ELR (cell line): Measurements from ENCODE around the gene SBF1.
A peak's percentile ranks its signal among the peaks of the same experiment; 100 is the strongest.
"Not testable (repeated sequence)": the region's sequence is repeated elsewhere in the genome, so short reads cannot be mapped to it uniquely, and the experiment has no call there.

ENCODE experiments used
- DNase-seq: peaks from one replicate; pipeline ENCODE4 v3.0.0-alpha.2; 2015; ENCODE audit warnings: low read depth

The SBF1 gene

DNA sequence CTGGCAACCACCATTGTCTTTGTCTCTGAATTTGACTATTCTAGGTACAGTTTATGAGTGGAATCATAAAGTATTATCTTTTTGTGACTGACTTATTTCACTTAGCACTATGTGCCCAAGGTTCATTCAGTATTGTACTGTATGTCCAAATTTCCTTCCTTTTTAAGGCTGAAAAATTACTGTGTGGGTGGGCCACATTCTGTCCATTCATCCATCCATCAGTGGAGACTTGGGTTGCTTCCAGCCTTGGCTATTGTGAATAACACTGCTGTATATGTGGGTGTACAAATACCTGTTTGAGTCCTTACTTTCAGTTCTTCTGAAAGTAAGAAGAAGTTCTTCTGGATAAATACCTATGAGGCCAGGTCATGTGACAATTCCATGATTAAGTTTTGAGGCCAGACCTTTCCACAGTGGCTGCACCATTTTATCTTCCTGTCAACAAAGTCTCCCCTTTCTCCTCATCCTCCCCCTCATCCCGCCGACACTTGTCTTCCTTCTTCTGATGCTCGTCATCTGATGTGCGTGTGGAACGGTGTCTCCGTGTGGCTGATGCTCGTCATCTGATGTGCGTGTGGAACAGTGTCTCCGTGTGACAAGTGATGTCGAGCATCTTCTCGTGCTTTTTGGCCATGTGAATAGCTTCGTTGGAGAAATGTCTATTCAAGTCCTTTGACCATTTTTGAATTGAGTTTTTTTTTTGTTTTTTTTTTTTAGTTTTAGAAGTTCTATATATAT is 49.5 kb downstream of the SBF1 start:
- DNase-seq: no peak

DNA sequence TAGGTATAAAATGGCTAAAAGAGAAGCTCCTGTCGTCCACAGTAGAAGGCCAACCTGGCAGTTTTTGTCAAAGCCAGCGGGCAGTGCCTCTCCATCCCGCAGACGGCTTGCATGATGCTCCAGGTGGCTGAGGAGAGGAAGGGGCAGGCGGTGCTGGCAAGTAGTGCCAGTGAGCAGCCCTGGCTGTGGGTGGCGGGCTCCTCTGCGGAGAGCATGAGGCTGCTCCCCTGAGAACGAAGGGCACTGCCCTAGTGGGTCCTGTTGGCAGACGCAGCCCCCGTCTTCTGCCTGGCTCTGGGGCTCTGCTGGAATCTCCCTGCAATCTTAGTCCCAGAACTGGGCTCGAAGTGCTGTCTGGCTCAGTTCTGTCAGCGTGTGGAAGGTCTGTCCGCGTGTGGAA is 50.9 kb downstream of the SBF1 start:
- no peak for DNase-seq

DNA sequence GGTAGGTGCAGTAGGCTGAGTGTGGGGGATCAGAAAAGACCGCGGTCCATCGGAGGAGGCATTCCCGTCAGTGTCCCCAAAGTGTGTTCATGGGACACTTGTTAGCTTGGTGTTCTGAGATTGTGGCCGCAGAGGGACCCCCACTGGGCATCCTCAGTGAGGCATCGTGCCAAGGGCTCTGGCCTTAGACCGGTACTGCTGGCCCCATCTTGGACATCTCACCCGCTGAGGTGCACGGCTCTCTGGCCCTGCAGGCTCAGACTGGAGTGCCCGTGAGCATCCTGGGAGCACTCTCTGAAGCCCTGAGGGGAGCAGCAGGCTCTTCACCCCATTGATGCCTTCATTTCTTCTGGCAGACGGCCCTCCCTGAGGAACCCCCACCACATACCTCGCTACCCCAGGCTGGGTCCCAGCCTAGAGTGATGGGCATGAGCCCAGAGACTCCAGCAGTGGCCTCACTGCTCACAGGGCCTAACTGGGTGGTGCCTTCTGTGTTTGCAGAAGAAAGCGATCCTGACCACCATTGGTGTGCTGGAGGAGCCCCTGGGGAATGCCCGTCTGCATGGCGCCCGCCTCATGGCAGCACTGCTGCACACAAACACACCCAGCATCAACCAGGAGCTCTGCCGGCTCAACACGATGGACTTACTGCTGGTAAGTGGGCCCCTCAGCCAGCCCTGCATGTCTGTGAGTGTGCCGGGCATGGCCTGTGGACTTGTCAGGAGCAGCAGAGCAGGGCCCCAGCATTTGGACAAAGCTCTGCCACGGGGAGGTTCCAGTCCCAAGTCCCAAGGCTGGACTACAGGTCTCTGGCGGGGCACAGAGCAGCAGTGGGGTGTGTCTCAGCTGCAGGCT is 51.6 kb downstream of the SBF1 start:
- DNase-seq: no peak

DNA sequence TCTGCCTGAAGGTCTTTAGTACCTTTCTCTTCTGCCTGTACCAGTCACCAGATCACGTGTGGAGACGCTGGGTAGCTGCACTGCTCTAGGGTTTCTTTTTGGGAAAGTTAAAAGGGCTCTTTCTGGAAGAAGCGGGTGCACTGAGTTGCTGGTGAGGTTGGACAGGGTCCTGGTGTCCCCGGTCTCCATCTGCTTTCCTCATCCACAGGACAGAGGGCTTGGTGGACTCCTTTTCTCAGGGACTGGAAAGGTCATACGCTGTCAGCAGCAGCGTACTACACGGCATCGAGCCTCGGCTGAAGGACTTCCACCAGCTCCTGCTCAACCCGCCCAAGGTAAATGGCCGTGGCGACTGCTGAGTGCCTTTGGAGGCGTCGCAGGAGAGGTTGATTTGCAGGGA is 52.8 kb downstream of the SBF1 start:
- no peak for DNase-seq

DNA sequence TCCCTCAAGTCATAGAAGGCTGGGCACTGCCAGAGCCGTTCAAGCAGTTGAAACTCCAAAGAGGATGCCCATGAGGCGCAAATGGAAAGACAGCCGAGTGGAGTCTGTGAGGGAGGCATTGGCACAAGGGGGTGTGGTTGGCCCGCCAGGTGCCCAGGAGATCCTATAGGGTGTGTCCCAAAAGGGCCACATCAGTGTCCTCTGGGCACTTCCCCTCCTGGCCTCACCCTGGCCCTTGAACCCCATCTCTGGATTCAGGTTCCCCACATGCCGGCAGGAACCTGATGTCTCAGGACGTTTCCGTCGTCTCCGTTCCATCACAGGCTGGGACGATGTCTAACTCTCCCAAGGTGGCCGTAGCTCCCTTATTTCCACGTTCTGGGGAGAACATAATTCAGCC is 54.3 kb downstream of the SBF1 start:
- no peak for DNase-seq

DNA sequence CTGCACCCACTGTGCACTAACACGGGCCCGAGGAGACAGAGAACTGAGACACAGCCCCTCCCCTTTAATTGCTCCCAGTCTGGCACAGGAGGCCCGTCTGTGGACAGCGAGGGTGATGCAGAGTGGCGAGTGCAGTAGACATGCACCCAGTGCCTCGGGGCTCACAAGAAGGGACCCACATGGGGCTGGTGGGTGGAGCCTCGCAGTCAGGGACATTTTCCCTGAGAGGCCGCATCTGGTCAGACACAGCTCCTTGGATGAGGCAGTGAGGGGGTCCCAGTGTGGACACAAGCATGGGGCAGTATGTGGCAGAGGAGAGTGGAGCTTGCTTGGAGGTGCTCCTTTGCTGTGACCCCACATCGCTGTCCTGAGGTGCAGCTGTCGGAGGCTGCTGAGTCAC is 54.8 kb downstream of the SBF1 start:
- DNase-seq: no peak

DNA sequence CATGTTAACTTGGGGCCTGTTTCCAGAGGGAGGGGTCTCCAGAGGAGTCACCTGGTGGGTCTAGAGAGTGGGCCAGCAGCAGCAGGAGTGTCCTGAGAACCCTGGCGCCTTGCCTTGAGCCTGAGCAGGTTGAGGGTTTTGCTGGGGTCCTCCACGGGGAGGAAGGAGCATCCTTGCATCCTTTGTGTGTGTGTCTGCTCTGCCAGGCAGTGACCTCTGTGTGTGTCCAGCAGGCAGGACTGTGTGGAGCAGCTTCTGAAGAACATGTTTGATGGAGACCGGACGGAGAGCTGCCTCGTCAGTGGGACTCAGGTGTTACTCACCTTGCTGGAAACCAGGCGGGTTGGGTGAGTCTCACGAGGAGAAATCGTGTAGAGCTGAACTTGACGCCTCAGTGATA is 55.7 kb downstream of the SBF1 start:
- no peak for DNase-seq

DNA sequence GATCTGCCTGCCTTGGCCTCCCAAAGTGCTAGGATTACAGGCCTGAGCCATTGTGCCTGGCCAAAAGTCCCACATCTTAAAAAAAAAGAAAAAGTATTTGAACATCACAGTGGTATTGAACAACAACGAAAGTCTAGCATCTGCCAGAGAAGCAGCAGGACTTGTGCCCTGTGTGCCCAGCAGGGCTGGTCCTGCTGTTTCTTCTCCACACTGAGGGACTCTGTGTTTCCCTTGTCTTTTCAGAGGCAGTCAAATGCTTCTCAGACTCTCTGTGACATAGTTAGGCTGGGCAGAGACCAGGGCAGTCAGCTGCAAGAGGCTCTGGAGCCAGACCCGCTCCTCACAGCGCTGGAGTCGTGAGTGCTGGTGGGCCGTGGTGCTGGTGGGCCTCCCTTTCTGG is 56.2 kb downstream of the SBF1 start:
- DNase-seq: no peak

DNA sequence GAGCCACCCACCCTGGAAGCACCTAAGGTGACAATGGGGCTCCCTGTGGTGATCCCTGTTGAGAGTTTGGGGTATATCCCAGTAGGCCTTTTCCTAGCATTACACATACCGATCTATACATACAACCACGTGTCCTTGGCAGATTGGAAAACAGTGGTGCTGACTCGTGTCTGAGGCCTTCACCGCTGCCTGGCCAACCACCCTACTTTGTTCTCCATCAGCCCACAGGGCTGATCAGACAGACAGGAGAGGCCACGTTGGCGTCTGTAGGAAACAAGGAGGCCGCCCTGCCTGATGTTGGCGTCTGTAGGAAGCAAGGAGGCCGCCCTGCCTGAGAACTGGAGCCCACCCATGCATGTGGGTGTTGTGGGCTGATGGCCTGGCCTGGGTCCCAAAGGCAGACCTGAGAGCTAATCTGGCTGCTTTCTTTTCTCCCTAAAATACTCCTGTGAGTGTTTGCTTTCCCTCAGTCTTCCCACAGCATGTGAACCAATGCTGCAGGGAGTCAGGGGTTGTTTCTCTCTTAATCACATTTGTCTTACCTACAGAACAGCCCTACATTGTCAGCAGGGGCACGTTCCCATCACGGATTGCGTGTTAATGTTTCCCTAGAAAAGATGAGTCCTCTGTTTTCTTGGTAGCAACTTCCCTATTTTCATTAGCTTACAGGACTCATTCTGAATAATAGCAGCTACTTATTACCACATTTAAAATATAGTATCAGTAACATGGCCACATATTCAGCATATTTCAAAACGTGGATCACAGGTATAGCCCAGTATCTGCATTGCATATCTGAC is 57.2 kb downstream of the SBF1 start:
- peak; percentile 47 for DNase-seq

- no peak for DNase-seq
Observed at GRCh38 chr22:50416996-50417395, 57.8 kb downstream of the SBF1 start.

DNA sequence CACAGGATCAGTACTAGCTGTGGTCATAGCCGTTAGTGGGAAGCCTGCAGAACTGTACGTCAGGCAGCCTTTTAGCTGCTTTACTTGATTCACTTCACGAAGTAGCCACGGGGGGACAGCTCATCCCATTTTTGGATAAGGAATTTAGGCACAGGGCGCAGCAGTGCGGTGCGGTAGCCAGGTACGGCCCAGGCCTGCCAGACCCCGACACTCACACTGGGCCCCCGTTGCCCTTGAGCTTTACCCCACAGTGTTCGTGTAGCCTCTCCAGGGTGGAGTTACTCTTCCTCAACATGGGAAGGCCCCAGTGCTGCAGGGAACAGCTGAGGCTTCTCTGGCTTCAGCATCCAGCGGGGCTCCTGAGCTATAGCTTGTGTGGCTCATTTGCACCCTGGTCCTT is 59.4 kb downstream of the SBF1 start:
- no peak for DNase-seq

DNA sequence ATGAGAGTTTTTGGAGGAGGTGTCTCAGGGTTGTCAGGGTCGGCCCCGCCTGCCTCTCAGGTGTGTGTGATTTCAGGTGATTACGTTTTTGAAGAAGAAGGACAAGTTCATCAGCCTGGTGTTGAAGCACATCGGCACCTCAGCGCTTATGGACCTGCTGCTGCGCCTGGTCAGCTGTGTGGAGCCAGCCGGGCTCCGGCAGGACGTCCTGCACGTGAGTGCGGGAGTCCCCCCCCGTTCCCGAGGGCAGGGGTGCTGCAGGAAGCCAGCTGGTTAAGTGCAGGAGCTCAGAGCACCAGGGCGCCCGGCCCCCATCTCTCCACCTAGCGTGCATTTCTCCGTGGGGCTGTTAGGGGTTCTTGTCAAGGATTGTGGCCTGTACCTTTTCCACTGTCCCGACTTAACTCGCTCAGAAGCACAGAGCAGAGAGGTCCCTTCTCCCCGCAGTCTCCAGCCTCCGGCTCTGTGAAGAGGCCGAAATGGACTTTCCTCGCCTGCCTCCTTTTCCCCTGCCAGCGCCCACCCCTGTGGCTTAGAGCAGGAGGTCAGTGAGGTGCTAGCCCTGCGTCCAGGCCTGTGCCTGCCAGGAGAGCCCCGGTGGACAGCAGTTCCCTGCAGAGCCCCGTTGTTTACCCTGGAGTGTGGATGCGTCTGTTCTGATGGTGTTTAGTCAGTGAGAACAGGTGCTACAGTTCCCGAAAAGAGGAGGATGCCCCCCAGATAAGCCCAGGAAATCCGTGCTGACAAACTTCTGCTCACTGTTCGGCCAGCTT is 60.2 kb downstream of the SBF1 start:
- DNase-seq: no peak

GRCh38 chr22:50408954-50409353 is 65.9 kb downstream of the SBF1 start:
- not testable (repeated sequence) for DNase-seq

DNA sequence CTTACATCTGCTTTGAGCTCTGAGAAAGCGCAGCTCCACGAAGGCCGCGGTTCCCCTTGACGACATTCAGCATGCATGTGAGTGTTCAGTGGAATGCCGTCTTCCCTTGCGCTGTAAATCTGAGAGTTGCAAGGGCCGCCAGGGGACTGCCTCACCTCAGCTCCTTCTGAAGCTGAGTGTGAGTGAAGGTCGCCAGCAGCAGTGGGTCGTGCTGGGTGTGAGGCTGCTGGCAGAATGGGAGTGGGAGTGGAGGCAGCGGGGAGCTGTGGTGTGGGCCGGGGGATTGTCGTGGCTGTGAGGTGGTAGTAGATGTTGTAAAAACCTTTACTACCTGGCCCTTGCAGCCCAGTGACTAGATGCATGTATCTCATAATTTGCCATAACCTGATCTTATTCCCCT is 66.5 kb downstream of the SBF1 start:
- DNase-seq: no peak

- no peak for DNase-seq
Observed at GRCh38 chr22:50406416-50407170, 68.2 kb downstream of the SBF1 start.

DNA sequence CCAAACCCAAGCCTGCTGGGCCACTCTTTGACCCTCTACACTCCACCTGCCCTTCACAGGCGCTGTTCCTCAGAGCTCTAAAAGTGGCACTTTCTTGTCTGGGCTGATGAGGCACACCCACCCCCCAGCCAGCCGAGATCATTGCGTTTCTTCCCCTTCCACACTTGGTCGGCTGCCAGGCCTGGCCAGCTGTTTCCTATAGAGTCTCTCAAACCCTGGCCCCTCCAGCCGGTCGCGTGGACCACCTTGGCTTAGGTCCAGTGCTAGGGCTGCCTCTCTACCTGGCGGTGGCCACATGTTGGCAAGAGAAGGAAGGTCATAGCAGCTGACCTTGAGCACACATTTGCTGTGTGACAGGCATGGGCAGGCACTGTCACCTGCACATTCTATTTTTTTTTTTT is 71.1 kb downstream of the SBF1 start:
- no peak for DNase-seq

GRCh38 chr22:50401907-50402306 is 72.9 kb downstream of the SBF1 start:
- DNase-seq: no peak

DNA sequence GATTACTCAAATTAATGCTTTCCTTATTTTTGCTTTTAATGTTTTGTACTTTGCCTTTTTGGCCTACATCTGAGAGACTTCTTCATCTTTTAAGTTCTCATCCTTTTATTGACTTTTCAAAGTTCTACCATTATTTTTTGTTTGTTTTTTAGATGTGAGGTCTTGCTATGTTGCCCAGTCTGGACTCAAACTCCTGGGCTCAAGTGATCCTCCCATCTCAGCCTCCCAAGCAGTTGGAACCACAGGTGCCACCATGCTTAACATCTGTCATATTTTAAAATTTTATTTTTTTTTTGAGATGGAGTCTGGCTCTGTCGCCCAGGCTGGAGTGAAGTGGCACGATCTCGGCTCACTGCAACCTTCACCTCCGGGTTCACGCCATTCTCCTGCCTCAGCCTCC is 73.9 kb downstream of the SBF1 start:
- DNase-seq: no peak

- DNase-seq: no peak
Observed at GRCh38 chr22:50400406-50400805, 74.4 kb downstream of the SBF1 start.

- peak; percentile 29 for DNase-seq
Observed at GRCh38 chr22:50399751-50400331, 75.0 kb downstream of the SBF1 start.
